Right ventricle myocardium superior (tissue), 1 donor: ENCODE measurements around the gene SFSWAP. TPM values are rescaled to one million over a fixed set of nuclear protein-coding genes. Genes with fewer than 3 reads are reported as not detected.
"Not testable (repeated sequence)": the region's sequence is repeated elsewhere in the genome, so short reads cannot be mapped to it uniquely, and the experiment has no call there.

Experiments
- ATAC-seq: fragments of 200-7000 bp; cut with Tn5 transposase; one replicate; pipeline ENCODE4 v1.9.1; 2020; ENCODE audit warnings: mild to moderate bottlenecking; ENCODE audit not compliant: poor library complexity
- DNase-seq: peaks from one replicate; pipeline ENCODE4 v3.0.0-alpha.2; 2020
- intact Hi-C: fragments of 100-400 bp; cut with DNase I; formaldehyde crosslinking; loops from one replicate; pipeline ENCODE4 v1.11.2; 2022
- total RNA-seq: library from RNA; stranded (reverse); fragmentation: NEBNext Ultra II Directional; extraction: Animal tissue kit (Norgen Biotek cat#: 25700); gene quantifications from one replicate; pipeline ENCODE4 v1.2.1, GENCODE V29; 2021
- donor health status: DM: no; HTN: yes; CAD: no; lungs with severe emphysema.

SFSWAP gene
- total RNA-seq, 1 donor from 2014 or later, result 19.4 TPM

GRCh38 chr12:131694116-131694838 lies 16.6 kb upstream of the SFSWAP start:
- DNase-seq, result no peak
- intact Hi-C loops, result no loop called here
- no peak for ATAC-seq

GRCh38 chr12:131695968-131696367 lies 14.9 kb upstream of the SFSWAP start:
- DNase-seq (no peak), ATAC-seq (no peak)
- intact Hi-C loops, result no loop called here

DNA sequence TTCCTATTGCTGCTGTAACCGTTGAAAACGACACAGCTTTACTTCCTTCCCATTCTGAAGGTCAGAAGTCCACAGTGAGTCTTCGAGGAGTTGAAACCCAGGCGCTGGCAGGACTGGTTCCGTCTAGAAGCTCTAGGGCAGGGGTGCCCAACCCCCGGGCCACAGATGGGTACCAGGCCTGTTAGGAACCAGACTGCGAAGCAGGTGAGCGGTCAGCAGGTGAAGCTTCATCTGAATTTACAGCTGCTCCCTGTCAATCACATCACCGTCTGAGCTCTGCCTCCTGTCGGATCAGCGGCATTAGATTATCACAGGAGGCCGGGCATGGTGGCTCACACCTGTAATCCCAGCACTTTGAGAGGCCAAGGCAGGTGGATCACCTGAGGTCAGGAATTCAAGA lies 12.6 kb upstream of the SFSWAP start:
- ATAC-seq (no peak), DNase-seq (no peak)
- intact Hi-C loops, result no loop called here

GRCh38 chr12:131699434-131699833 lies 11.5 kb upstream of the SFSWAP start:
- ATAC-seq (no peak), DNase-seq (no peak)
- intact Hi-C loops, result no loop called here

- ATAC-seq (no peak), DNase-seq (no peak)
- intact Hi-C loops, result no loop called here
Measured at GRCh38 chr12:131700271-131700670, 10.6 kb upstream of the SFSWAP start.

DNA sequence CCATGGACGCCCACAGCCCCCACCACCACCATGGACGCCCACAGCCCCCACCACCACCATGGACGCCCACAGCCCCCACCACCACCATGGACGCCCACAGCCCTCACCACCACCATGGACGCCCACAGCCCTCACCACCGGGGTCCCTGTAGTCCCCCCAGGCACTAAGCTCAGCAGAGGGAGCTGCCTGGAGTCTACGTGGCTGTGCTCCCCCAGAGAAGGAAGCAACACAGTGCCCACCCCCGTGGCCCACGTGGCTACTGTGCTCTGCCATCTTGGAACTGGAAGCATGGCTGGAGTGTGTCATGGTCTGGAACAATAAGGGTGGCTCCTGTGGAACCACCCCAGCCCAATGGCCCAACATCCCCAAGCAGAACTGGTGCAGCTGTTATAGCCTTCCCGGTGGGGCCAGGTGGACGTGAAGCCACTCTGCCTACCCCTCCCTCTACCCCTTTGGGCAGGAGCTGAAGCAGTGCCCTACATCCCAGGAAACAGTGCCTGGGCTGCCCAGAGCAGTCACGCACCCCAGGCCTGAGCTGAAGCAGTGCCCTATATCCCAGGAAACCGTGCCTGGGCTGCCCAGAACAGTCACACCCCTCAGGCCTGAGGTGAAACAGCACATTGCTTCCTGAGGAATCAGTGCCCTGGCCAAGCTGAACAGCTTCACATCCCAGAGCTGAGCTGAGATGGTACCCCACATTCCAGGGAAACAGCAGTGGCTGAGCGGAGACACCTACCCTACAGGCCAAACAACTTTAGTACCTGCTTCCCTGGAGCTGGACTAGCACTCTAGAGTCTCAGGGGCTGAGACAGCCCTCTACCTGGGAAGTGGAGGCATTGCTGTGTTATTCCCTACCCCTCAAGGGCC lies 9.0 kb upstream of the SFSWAP start:
- DNase-seq, result no peak
- intact Hi-C loops, result no loop called here
- no peak for ATAC-seq

- DNase-seq (no peak), ATAC-seq (no peak)
- intact Hi-C loops, result no loop called here
Measured at GRCh38 chr12:131702573-131702877, 8.4 kb upstream of the SFSWAP start.

- intact Hi-C loops, result no loop called here
- no peak for DNase-seq
- no peak for ATAC-seq
Measured at GRCh38 chr12:131703161-131703560, 7.7 kb upstream of the SFSWAP start.

DNA sequence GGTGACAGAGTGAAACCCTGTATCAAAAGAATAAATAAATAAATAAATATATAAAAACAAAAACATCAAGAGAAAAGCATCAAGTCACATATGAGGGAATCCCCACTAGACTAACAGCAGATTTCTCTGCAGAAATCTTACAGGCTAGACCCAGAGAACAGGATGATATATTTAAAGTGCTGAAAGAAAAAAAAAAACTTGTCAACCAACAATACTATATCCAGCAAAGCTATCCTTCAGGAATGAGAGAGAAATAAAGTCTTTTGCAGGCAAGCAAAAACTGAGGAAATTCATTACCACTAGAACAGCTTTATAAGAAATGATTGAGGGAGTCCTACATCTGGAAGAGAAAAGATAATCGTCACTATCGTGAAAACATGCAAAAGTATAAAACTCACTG lies 6.4 kb upstream of the SFSWAP start:
- intact Hi-C loops, result no loop called here
- ATAC-seq (no peak), DNase-seq (no peak)

- ATAC-seq, intact Hi-C loops, DNase-seq: not testable (repeated sequence)
Measured at GRCh38 chr12:131706709-131707108, 4.2 kb upstream of the SFSWAP start.

DNA sequence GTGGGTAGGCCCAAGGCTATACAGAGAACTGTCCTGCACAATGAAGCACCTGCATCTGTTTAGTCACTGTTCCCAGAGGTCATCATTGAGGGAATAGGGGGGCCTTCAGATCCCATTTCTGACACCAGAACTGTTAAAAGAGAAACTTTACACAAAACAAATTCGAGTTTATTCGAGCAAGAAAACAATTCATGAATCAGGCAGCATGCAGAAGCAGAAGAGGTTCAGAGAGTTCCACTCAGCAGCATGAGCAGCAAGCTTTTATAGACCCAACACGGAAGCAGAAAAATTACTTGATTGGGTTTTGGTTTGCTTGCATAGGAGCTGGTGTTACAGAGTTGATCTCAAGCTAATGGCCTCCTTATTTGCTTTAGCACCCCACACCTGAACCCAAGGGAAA lies 1.7 kb upstream of the SFSWAP start:
- intact Hi-C loops, result no loop called here
- no peak for ATAC-seq
- DNase-seq, result no peak

DNA sequence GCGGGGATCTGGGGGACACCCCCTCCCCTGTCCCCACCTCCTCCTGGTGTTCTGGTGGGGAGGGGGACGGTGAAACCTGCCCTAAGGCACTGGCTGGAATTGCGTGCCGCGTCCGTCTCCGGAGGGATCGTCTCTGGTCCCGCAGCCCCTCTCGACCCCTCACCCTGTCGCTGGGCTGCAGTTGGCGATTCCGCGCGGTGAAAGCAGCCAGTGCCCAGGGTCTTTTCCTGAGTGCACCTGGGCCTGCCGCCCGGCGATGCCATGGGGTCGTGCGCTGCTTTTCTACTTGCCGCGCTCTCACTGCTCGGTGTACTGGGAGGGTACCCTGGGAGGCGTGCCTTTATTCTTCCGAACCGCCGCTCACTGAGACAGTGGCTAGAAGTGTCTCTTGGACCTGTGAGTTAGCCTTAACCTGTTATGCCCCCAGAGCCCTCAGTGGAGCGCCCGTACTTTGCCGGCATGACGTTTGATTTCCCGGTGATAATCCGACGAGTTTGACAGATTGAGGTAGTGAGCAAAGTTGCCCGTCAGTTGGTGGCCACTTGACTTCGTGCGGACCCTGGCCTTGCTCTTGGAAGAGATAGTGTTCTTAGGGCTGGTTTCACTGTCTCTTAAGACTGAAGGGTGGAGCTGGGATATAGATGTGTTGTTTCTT lies 788 bp downstream of the SFSWAP start:
- intact Hi-C loops, result loop anchor here (10.0 kb wide), 1 partner anchor 607 kb away; no protein-coding TSS in a partner anchor
- DNase-seq (no peak), ATAC-seq (no peak)

DNA sequence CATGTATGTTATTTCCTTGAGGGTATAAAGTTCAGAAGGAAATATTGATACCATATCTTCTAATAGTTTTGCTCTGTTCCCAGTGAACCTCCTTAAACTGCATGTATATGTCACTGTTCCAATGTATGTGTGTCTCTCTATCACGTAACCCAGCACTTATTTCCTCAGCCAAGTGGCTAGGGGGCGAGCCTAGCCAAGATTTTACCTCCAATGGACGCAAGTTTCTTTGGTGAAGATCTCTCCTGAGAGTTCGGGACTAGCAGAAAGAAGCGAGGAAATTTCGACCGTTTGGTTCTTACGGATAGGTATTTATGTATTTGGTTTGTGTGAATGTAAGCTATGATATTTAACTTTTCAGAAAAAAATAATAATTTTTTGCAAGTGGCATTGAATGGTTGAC lies 2.5 kb downstream of the SFSWAP start:
- DNase-seq (no peak), ATAC-seq (no peak)
- intact Hi-C loops, result loop anchor here (10.0 kb wide), 1 partner anchor 609 kb away; no protein-coding TSS in a partner anchor

- DNase-seq (no peak), ATAC-seq (no peak)
- intact Hi-C loops, result loop anchor here (10.0 kb wide), 1 partner anchor 610 kb away; no protein-coding TSS in a partner anchor
Measured at GRCh38 chr12:131714759-131715158, 3.9 kb downstream of the SFSWAP start.

DNA sequence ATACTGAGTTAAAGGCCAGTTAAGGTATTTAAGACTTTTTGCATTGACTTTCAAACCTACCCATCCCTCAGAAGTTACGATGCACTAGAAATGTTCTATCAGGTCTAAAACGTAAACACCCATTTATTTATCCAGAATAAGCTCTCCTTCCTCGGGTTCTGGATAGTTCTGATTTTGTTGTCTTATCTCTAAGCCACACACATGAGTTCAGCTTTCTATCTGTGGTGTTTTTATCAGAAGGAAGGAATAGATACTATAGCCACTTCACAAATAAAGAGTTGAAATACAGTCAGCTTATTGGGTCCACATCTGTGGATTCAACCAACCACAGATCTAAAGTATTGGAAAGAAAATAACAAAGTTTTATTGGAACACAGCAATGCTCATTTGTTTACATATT lies 5.4 kb downstream of the SFSWAP start:
- intact Hi-C loops, result loop anchor here (10.0 kb wide), 1 partner anchor 611 kb away; no protein-coding TSS in a partner anchor
- no peak for ATAC-seq
- no peak for DNase-seq

DNA sequence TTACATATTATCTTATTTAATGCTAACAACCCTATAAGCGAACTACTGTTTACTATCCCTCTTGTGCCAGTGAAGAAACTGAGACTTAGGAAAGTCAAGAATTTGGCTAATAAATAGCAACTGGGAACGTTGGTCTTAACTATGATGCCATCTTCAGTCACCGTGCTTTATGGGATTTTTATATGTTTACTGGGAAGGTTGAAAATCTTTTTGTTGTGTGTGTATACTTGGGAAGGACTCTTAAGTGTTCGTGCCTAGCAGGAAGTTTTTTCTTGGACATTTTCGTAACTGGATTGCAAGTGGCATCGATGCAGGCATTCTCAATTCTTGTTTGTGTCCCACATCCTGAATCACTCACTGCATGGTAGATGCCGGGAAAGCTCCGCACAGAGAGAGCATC lies 9.4 kb downstream of the SFSWAP start:
- intact Hi-C loops, result no loop called here
- ATAC-seq (no peak), DNase-seq (no peak)

DNA sequence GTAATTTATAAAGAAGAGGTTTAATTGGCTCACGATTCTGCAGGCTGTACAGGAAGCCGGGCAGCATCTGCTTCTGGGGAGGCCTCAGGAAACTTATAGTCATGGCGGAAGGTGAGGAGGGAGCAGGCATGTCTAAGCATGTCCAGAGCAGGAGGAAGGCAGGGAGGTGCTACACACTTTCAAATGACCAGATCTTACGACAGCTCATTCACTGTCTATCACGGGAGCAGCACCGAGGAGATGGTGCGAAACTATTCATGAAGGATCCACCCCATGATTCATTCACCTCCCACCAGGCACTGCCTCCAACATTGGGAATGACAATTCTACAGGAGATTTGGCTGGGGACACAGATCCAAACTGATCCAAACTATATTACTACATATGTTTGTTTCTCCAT lies 10.0 kb downstream of the SFSWAP start:
- ATAC-seq (no peak), DNase-seq (no peak)
- intact Hi-C loops, result no loop called here

DNA sequence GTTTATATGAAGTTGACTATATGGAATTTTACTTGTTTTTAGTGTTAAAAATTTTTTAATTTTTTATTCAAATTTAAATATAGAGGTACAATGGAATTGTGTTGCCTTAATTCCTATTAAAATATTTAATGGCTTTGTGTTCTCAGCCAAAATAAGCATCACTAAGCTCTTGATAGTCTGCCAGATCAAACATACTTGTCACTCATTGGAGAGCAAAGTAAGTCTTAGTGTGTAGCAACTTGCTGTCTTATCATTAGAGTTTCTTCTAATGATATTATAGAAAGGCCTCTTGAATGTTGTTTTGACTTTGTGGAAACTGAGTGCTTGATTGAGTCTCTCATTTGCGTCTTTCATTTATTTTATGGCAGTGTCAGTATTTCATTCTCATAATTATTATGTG lies 10.7 kb downstream of the SFSWAP start:
- DNase-seq (no peak), ATAC-seq (no peak)
- intact Hi-C loops, result no loop called here

DNA sequence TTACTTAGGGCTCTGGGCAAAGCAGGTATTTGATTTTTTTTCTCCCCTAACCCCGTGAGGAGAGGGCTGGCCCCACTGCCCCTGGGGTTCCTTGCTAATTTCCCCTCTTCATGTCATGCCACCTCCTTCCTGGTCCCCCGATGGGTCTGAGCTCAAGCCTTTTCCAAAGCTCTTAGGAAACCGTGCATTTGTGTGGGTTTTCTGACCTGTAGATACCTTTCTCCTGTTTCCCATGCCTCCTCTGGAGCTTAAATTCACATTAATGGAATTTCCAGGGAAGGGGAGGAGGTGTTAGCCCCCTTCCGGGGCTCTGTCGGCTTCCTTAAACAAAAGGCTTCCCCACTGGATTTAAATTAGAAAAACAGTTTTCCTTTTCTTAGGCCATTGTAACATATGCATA lies 12.6 kb downstream of the SFSWAP start:
- intact Hi-C loops, result no loop called here
- DNase-seq (no peak), ATAC-seq (no peak)

DNA sequence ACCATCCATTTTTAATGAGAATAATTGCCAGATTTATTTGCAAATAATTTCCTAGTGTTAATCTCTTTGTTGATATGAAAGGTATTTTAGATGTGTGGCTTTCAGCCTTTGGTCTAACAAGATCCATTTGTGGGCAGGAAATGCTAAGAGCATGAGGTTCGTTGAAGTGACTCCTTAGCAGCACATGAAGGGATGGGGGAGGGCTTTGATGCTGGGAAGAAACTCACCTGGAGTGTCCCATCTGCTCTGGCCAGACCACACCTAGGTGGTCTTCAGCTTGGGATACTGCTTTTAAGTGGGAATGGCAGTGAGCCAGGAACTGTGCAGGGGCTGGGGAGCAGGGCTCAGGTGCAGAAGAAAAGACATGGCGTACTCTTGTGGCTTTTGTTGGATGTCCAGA lies 13.6 kb downstream of the SFSWAP start:
- intact Hi-C loops, result no loop called here
- ATAC-seq (no peak), DNase-seq (no peak)
